Gastroesophageal sphincter (tissue), 4 donors: Measurements from ENCODE around the gene RAB28. TPM values are rescaled to one million over a fixed set of nuclear protein-coding genes. Genes with fewer than 3 reads are reported as not detected.

Experiments
- ATAC-seq: fragments of 150-250 bp; one replicate; pipeline ENCODE4 v1.9.1; 2016; ENCODE audit warnings: mild to moderate bottlenecking, moderate library complexity
- H3K27ac ChIP-seq, 4 donors: fragments of 200-600 bp; sonication (generic) in 3 of 4; 1 replicate in 3 of 4; 2 replicates in 1 of 4; pipeline ENCODE4 v1.5.1; 2016 to 2019
- H3K27me3 ChIP-seq: fragments of 200-600 bp; sonication (generic); one replicate; pipeline ENCODE4 v1.5.1; 2019
- H3K36me3 ChIP-seq, 2 donors: fragments of 200-600 bp; sonication (generic); one replicate each; pipeline ENCODE4 v1.5.1; 2019; ENCODE audit warnings: control low read depth in 1 of 2
- H3K4me1 ChIP-seq, 3 donors: fragments of 200-600 bp; sonication (generic); 1 replicate in 2 of 3; 2 replicates in 1 of 3; pipeline ENCODE4 v1.5.1; 2016 to 2019; ENCODE audit warnings: control low read depth in 2 of 3
- H3K4me3 ChIP-seq, 2 donors: fragments of 200-600 bp; sonication (generic); one replicate each; pipeline ENCODE4 v1.5.1; 2019; ENCODE audit warnings: mild to moderate bottlenecking in 1 of 2, moderate library complexity in 1 of 2
- H3K9me3 ChIP-seq, 3 donors: fragments of 200-600 bp; sonication (generic); one replicate each; pipeline ENCODE4 v1.5.1; 2017 to 2019; ENCODE audit warnings: control low read depth in 2 of 3
- EP300 ChIP-seq: sonication (generic); formaldehyde crosslinking; IDR thresholded peaks from one replicate; pipeline ENCODE4 v1.6.1; 2017; ENCODE audit warnings: antibody characterized with exemption, mild to moderate bottlenecking
- POLR2A ChIP-seq, 2 donors: fragments of 450-650 bp; IDR thresholded peaks; one replicate each; pipeline ENCODE4 v1.6.1; 2017; ENCODE audit warnings: antibody characterized with exemption in 2 of 2, mild to moderate bottlenecking in 2 of 2, moderate library complexity in 1 of 2
- POLR2AphosphoS5 ChIP-seq: sonication (generic); formaldehyde crosslinking; IDR thresholded peaks from one replicate; pipeline ENCODE4 v1.6.1; 2017; ENCODE audit warnings: antibody characterized with exemption
- WGBS, 2 donors: methylation state at CpG; one replicate each; pipeline ENCODE4 v1.1.5; 2018; ENCODE audit warnings: low coverage in 1 of 2; 5-methylcytosine and 5-hydroxymethylcytosine counted together
- total RNA-seq, 4 donors: library from RNA; depleted of rRNA; stranded (reverse); fragments of >200 nt; gene quantifications; one replicate each; pipeline ENCODE4 v1.1.0, GENCODE V29; 2016
- TF ChIP-seq, protein P1 (sequence below), 4 experiments: fragments of 200-600 bp in 2 of 4; fragments of 450-650 bp in 2 of 4; sonication (generic) in 1 of 4; IDR thresholded peaks; one replicate each; pipeline ENCODE4 v1.5.1; 2017 to 2019; ENCODE audit warnings: antibody characterized with exemption in 4 of 4, mild to moderate bottlenecking in 2 of 4, moderate library complexity in 2 of 4

The RAB28 gene
- total RNA-seq, 4 donors from 2014 or later, result 14.8 to 25.7 (median 18.3) TPM

DNA sequence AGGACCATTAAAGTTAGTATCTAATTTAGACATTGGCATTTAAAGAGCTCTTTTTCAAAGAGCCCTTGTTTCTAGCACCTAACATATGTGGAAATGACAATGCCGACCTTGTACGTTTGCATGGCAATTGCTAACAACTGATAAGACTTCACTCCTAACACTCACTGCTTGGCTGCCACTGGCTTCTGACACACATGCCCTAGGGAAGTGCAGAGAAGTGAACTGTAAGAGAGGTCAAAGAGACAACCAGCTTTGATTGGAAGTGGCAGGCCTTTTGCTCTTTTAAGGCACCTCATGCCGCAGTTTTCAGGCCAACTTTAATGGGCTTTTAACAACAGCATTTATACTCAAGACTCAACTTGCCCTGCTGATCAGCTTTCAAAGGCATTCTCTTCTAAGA lies 158.4 kb downstream of the RAB28 start:
- Histone ChIP-seq H3K4me1 (no peaks in the 10 kb centered on the region), H3K27ac (no peak overlapping the region), H3K9me3 (peaks cover 0 to 7% (median 0%) of the 10 kb centered on the region in 3 donors), H3K27me3 (no peaks in the 10 kb centered on the region), H3K36me3 (peaks cover 0 to 9% of the 10 kb centered on the region in 2 donors), H3K4me3 (no peak overlapping the region)
- TF ChIP-seq EP300 (no peak), POLR2AphosphoS5 (no peak), POLR2A (IDR thresholded peaks at IDR 0.05) (no peak)
- TF ChIP-seq, protein P1, sequence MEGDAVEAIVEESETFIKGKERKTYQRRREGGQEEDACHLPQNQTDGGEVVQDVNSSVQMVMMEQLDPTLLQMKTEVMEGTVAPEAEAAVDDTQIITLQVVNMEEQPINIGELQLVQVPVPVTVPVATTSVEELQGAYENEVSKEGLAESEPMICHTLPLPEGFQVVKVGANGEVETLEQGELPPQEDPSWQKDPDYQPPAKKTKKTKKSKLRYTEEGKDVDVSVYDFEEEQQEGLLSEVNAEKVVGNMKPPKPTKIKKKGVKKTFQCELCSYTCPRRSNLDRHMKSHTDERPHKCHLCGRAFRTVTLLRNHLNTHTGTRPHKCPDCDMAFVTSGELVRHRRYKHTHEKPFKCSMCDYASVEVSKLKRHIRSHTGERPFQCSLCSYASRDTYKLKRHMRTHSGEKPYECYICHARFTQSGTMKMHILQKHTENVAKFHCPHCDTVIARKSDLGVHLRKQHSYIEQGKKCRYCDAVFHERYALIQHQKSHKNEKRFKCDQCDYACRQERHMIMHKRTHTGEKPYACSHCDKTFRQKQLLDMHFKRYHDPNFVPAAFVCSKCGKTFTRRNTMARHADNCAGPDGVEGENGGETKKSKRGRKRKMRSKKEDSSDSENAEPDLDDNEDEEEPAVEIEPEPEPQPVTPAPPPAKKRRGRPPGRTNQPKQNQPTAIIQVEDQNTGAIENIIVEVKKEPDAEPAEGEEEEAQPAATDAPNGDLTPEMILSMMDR (IDR thresholded peaks at IDR 0.05), result no peak
- 69 to 71% methylated on average over 2 to 3 of the region's 3 CpGs for WGBS, 2 donors
- no peak for ATAC-seq

DNA sequence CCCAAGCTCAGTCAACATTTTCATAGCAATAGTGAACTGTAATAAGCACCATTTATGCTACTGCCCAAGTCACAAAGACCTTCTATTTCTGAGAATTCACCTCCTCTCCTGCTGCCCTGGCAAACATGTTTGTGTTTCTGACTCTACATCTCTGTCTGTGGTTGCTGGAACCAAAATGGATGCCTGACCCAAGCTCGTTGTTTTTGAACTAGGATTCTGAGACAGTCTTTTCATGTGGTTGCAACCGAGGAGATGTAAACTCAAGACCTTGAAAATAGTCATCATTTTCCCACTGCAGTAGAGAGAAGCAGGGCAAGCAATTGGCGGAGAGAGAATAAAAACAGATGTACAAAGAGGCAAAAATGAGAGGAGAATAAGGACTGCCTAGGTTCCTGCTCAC lies 160.2 kb downstream of the RAB28 start:
- 83 to 89% methylated on average over 2 to 3 of the region's 3 CpGs for WGBS, 2 donors

GRCh38 chr4:13322681-13323101 lies 161.4 kb downstream of the RAB28 start:
- TF ChIP-seq EP300, result no peak
- TF ChIP-seq, protein P1 (IDR thresholded peaks at IDR 0.05), result no peak
- TF ChIP-seq POLR2AphosphoS5, result no peak
- no peak for TF ChIP-seq POLR2A (IDR thresholded peaks at IDR 0.05)
- Histone ChIP-seq H3K9me3 (peaks cover 0 to 7% (median 0%) of the 10 kb centered on the region in 3 donors), H3K27ac (no peak overlapping the region), H3K4me3 (no peak overlapping the region), H3K27me3 (no peaks in the 10 kb centered on the region), H3K4me1 (no peaks in the 10 kb centered on the region), H3K36me3 (peaks cover 0 to 9% of the 10 kb centered on the region in 2 donors)
- ATAC-seq, result no peak

More for the DNA sequence above, 160.2 kb downstream of the RAB28 start:
- Histone ChIP-seq H3K4me3 (no peak overlapping the region), H3K9me3 (peaks cover 0 to 7% (median 0%) of the 10 kb centered on the region in 3 donors), H3K27ac (no peak overlapping the region), H3K27me3 (no peaks in the 10 kb centered on the region), H3K36me3 (peaks cover 0 to 9% of the 10 kb centered on the region in 2 donors), H3K4me1 (no peaks in the 10 kb centered on the region)
- TF ChIP-seq EP300 (no peak), POLR2A (IDR thresholded peaks at IDR 0.05) (no peak), POLR2AphosphoS5 (no peak)
- TF ChIP-seq, protein P1 (IDR thresholded peaks at IDR 0.05), result no peak
- no peak for ATAC-seq

Other genes with a start within 250 kb of the RAB28 start
- 1 to 10 TPM in 3 of 4 donors, under 1 TPM in 1; 0.62 to 5.5 (median 3.0) TPM for gene NKX3-2, start 60.2 kb upstream of the RAB28 start, total RNA-seq
- gene BOD1L1, start 143.4 kb upstream of the RAB28 start, total RNA-seq, result 10 to 100 TPM; 34.6 to 45.3 (median 35.4) TPM